ENCODE data around the gene MKRN3.

The MKRN3 gene

DNA sequence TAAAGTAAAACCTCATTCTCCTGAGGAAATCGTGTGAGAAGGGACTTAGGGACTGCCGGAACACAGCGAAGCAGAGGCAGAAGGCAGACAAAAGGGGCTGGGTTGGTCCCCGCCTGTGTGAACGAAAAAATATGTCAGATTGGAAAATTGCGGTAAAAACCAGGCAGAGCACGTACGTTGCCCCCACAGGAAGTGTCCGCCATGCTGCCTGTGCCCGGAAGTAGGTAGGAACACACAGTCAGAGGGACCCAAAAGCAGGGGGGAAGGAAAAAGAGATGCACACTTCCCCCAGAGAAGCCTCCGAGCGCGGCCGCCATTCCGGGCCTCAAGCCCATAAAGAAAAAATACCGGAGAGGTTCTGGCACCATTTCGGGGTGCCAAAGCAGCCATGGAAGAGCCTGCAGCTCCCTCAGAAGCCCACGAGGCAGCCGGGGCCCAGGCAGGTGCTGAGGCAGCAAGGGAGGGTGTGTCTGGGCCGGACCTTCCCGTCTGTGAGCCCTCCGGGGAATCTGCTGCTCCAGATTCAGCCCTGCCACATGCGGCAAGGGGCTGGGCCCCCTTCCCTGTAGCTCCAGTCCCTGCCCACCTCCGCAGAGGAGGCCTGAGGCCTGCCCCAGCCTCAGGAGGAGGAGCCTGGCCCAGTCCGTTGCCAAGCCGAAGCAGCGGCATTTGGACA, at the start of gene MKRN3:
TSS of gene MKRN3 (plus strand) at position 280 of the 676 bp plus-strand sequence. CDS start at position 389, 109 bp downstream.
- peak; percentile 56 for DNase-seq

DNA sequence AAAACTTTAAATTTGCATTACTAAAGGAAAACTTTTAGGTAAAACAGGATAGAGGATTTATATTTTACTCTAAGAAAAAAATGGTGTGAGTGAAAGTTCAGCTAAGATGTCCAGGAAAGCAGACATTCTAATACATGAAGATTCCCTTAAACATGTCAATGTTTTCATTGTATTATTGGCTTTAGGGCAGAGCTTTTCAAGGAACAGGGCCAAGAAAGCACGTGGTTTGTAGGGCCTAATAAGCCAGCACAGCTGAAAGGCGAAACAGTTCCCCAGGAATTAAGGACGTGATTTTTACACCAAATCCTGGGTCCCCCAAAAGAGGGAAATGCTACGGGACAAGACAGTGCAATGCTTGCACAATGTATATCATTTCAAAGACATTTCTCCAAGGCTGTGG, 48.6 kb upstream of the MKRN3 start:
- DNase-seq: no peak

DNA sequence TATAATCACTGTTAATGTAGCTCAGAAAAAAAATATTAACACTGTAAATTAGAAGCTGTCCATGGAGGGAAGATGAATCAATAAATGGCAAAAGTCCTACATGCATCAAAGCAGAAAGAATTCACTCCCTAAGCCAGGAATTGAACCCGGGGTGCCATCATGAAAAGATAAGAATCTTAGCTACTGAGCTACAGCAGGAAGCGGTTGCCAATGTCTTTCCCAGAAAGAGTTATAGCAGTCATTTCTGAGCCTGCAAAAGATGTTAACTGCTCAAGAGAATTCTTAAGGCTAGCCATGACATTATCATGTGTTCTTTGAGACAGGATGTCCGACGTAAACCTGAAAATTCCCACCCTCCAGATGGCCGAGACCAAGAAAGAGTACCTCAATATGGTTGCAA, 47.4 kb upstream of the MKRN3 start:
- DNase-seq: no peak

DNA sequence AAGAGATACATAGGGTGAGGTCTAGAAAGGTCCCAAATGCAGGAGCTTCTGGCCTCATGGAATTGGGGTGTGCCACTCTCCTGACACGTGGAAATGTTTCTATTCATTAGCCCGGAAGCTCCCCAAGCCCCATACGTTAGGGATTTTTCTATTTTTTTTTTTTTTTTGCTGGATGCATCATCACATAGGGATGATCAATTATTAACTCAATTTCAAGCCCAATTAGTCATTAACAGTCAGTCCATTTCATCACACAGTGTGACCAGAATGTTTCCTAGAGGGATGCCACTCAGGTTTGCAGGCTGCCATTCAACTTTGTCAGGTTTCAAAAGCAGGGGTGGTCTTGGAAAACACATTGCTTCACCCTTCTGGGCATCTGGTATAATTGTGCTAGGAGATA, 40.7 kb upstream of the MKRN3 start:
- no peak for DNase-seq

DNA sequence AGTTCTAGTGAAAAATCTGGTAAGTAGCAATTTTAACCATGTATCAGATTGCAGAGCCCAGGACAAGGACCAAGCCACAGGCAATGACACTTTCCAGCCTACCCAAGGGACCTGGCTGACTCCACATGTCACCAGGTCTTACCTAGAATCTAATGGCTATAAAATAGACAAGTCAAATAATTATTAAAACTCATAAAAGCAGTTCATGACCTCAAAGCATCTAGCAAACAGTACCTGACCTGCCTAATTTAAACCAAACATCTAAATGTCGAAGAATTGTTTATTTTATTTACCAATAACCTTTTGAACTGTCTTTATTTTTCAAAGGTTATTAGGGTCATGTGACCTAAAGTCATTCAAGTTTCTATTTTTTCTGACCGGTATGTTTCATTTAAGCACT, 35.6 kb upstream of the MKRN3 start:
- DNase-seq: no peak

DNA sequence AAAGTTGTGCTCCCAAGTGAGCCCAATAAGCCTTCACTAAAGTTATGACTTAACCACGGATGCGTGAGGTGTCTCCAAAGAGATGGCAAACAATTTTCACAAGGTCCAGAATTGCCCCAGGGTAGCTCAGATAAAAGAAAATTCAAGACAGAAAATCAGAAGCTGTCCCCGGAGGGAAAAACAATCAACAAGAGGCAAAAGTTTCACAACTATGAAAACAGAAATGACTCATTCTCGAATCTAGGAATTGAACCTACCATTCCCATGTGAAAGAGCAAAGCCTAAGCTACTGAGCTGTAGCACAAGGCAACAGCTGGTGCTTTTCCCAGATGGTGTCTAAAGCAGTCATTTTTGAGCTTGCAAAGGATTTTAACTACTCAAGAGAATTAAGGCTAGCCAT, 33.5 kb upstream of the MKRN3 start:
- DNase-seq: no peak

DNA sequence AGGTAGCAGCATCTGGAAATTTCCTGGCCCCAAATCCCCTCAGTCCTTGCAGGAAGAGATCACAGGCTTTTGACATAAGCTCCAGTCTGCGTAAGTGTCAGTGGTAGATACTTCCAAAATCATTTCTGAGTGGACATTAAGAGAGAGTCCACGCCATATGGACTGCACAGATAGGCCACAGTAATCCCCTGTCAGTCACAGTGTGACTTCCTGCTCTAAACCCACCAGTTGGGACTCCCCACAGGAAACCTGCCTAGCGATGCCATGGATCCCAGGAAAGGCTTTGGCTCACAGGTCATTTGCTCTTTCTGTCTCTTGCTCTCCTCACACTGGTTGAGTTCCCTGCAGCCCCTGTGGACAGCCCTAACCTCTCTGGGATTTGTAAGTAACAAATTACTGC, 28.8 kb upstream of the MKRN3 start:
- DNase-seq: no peak

DNA sequence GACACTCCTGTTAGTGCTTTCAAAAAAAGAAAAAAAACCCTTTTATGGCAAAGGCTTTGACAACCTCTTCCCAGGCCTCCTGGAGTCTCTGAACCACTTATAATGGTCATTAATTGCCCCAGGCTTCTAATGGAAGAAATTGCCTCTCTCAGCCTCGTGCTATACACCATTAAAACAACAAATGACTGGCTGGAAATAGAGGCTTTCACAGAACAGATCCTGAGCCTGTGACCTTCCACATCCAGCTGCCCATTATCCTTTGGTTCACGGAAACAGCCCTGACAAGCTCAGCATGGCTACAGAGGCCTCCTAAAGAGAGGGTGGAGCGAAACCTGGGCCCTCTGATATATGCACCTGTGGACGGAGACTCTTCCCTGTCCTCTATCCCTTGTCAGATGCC, 26.8 kb upstream of the MKRN3 start:
- DNase-seq: no peak

DNA sequence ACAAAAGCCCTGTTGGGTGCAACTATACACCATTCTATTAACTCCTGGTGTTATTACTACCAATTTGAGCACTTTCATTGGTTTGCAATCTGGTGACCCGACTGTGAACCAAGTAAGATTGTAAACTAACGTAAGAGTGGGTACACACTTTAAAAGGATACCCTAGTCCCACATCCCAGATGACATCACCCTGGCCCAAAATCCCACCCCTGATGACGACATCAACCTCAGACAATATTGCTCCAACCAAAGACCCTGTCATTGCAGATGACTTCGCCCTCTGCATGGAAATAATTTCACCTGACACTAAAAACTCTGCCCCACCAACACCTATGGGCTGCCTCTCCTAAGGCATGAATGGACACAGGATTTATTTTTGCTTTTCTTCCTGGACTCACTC, 25.6 kb upstream of the MKRN3 start:
- DNase-seq: no peak

DNA sequence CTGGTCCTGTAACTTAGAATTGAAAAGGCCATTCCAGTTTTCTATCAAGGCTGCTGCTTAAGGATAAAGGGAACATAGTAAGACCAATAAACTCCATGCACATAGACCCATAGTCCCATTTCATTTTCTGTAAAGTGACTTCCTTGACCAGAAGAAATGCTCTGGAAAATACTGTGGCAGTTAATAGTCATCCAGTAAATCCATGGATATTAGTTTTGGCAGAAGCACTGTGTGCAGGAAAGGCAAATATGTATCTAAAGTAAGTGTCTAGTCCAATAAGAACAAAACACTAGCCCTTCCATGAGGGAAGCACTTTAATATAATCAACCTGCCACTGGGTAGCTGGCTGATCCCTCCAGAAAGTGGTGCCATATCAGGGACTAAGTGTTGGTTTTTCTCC, 19.3 kb upstream of the MKRN3 start:
- no peak for DNase-seq

DNA sequence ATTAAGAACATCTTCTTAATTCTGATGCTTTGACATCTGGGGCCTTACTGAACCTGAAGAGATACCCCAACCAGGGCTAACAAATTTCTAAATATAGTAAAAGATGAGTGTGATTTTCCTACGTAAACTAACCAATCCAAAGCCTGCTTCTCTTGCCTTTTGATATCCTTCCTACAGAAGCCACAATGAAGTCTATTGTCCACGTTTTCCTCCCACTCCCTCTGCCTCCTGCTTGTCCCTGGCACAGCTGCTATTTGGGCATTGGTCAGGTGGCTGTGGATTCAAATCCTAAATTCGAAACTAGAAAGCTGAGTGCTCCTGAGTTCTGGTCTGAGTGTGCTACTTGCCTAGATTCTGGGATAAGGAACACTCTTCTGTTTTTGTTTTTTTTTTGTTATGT, 17.4 kb upstream of the MKRN3 start:
- DNase-seq: no peak

DNA sequence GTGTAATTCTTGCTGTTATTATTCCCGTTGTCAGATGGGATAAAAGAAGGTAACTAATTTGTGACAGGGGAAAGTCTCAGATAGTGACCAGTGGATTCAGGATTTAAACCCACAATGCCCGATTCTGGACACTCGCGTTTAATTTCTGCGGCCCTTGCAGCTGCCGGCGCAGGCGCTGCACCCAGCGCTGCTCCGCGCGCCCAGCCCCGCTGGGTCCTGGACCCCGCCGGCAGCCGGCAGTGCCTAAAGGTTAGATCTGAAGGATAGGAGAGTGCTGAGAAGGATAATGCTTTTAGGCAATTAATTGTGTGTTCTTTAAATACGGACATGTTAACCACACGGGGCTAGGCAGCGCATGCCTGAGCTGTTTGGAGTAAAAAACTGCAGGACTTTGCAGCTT, 3.6 kb upstream of the MKRN3 start:
- DNase-seq: no peak

DNA sequence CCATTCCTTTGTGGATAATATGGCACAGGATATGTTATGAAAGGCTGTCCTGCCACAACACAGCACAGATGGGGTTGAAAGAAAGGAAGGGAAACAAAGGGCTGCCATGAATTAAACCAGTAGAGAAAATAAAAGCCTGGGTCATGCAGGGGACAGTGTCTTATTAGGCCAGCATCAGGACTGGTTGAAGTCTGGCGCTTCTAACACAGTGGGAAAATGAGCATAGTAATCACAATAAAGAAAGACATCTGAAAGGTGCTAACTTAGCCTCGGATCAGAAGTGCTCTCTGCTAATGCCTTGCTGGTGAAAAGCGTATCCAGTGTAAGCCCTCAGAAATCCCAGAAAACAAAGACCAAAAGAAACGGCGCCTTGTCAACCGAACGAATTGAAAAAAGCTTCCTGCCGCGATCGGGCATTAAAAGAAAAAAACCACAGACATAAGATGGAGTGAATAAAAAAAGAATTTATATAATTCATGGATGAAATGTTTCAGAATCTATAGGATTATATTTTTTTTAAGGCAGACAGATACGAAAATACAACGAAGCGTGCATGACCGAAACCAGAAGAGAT, 566 bp upstream of the MKRN3 start:
- DNase-seq: no peak

DNA sequence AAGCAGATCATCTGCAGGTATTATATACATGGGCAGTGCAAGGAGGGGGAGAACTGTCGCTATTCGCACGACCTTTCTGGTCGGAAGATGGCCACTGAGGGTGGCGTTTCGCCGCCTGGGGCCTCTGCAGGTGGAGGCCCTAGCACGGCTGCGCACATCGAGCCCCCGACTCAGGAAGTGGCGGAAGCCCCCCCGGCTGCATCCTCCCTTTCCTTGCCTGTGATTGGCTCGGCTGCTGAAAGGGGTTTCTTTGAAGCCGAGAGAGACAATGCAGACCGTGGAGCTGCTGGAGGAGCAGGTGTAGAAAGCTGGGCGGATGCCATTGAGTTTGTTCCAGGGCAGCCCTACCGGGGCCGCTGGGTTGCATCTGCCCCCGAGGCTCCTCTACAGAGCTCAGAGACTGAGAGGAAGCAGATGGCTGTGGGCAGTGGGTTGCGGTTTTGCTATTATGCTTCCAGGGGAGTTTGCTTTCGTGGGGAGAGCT, 639 bp downstream of the MKRN3 start:
- peak; percentile 18 for DNase-seq

DNA sequence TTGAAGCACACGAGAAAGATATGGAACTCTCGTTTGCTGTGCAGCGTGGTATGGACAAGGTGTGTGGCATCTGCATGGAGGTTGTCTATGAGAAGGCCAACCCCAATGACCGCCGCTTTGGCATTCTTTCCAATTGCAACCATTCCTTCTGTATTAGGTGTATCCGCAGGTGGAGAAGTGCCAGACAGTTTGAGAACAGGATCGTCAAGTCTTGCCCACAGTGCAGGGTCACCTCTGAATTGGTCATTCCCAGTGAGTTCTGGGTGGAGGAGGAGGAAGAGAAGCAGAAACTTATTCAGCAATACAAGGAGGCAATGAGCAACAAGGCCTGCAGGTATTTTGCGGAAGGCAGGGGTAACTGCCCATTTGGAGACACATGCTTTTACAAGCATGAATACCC, 1.2 kb downstream of the MKRN3 start:
- no peak for DNase-seq

DNA sequence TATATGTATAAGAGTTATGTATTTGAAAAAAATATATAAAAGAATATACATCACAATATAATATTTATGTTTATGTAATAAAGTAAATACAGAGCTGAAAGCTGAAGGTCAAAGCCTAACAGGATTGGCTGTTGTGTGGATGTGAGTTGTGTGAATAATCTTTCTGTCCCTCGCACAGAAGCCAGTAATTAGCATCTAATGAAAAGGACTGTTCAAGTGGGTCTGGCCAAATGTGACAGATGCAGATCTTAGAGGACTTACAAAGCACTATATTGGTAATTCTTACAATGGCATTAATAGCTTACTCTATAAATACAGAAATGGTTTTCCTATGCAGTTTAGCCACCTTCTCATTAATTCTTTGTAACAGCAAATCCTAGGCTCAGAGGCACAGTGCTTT, 2.4 kb downstream of the MKRN3 start:
- DNase-seq: no peak

DNA sequence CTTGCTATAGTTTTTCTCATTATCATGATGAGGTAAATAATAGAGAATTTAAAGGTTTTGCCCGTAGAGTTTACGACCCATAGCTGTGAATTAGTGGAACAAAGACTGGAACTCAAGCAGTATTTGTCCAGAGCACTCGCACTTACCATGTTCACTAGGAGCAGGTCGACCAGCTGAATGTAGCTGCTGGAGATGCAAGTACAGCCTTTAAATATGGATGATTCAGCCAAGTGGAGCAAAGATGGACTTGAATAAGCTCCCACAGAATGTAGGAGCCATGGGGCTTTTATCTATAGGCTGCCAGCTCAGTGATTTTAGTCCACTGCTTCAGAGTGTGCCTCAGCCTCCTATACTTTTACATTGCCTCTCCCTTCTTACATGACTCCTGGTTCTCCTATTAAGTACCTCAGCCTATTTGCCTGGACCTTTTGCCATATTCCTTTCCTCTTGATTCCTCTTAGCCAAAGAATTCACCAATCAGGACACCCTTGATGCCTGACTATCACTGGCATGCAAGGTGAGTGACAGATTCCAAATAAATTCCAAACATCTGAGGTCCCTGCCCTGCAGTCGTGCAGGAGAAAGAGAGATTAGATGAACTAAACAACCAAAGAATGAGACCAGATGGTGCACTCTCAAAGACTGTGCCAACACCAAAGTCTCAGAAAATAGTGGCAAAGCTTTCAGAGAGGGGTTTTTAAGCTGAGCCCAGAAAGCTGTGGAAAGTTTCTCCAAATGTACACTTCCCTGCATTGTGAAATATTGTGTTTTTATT, 3.9 kb downstream of the MKRN3 start:
- DNase-seq: no peak

DNA sequence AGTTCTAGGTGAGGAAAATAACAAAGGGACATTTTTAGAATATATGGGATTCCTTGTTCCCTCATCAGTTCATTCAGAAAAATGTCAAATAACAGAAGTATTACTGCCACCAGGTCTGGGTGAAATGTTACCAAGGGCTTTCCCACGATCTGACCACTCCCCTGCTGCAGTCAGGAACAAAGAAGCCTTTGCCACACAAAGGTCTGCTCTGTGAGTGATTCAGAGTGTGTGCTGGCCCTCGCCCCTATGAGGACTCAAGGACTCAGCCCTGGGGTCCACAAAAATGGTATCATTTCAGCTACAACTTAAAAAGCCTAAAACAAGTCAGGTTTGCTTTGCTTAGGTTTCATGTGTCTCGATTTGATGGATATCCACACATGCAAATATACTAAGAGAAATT, 5.0 kb downstream of the MKRN3 start:
- no peak for DNase-seq

DNA sequence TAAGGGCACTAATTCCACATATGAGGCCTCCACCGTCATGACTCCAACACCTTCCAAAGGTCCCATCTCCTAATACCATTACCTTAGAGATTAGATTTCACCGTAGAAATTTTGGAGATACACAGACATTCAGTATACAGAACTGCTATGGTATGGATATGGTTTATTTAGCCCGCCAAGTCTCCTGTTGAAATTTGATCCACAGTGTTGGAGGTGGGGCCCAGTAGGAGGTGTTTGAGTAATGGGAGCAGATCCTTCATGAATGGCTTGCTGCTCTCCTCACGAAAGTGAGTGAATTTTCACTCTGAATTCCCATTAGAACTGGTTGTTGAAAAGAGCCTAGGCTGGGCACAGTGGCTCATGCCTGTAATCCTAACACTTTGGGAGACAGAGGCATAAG, 7.4 kb downstream of the MKRN3 start:
- DNase-seq: no peak

DNA sequence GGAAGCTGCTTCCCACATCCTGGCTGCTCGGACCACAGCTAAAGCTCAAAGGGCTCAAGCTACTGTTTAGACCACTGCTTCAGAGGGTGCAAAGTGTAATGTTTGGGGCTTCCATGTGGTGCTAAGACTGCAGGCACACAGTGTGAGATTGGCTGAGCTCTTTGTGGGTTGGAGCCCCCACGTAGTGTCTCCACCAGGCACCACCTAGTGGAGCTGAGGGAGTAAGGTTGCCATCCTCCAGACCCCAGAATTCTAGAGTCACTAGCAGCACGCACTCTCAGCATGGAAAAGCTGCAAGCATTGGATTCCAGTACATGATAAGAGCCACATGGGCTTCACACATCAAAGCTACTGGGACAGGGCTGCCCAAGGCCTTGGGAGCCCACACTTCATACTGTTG, 9.3 kb downstream of the MKRN3 start:
- DNase-seq: no peak

DNA sequence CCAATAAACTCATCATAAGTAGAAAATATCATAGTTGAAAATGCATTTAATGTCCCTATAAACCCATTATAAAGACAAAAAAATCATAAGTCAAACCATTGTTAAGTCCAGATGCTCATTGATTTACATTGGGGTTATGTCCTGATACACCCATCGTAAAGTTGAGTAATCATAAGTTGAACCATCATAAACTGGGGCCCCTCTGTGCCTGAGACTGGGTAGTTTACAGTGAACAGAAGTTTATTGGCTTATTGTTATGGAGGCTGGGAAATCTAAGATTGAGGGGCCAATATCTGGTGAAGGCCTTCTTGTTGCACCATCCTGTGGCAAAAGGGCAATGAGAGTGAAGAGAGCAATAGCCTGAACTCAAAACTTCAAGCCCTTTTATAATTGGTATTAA, 10.6 kb downstream of the MKRN3 start:
- no peak for DNase-seq

DNA sequence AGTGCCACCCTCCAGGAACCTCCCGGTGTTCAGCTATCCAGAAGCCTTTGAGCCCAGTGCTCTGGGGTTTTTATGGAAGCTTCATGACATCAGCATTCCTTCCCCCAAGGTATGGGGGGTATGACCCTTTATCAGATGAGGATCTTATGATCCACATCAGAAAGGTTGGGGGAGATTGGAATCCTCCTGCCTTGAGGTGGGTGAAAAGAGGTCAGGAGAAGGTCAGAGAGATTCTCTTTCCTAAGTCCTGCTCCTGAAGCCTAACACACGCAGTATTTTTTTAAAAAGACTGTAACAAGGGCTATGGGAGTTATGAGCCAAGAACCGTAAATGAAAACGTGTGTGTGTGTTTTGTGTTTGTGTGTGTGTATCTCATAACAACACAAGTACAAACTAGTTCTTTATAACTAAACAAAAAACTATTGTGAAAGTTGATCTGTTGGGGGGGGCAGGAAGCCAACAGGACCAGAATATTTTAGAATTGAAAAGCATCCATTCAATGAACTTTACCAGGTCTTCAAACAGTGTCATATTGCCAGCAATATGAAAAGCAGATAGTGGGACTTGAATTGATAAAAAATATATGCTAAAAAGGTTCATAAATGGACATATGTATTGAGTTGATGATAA, 13.2 kb downstream of the MKRN3 start:
- no peak for DNase-seq

DNA sequence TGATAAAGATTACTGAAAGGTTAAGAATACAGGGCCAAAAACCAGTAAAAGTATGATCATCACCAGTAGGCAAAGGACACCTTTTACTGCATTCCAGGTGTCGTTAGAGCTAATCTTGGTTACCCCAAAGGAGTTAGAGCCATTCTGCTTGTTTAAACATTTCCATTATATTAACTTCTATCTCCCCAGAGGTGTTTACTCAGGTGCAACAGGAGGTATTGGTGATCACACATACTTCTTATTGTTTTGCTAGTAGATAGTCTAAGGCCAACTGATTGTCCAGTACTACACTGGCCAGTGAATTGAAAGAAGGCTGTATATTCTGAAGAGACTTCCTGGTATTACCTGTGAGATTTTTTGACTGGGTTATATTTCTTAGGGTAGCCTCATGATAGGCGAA, 22.8 kb downstream of the MKRN3 start:
- no peak for DNase-seq

DNA sequence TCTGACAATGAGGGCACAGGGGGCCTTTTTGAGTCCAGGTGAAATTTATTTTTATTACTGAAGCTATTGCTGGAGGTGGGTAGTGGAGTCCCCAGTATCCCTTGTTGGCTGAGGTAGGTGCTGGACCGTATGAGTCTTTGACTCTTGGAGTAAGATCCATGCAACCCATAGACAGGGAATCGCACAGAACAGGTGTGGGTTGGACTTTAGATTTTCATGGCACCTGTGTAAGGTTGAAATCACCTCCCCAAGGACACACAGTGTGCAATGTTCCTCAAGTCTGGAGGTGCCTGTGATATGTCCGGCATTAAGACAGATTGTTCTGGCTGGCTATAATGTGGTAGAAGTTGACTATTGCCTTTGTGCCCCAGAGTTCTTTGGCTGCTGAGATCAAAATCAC, 23.5 kb downstream of the MKRN3 start:
- DNase-seq: no peak

All from right hindlimb (tissue), 1 donor.